ENCODE data around the gene C1orf232. TPM values are rescaled to one million over a fixed set of nuclear protein-coding genes. Genes with fewer than 3 reads are reported as not detected.

Gene C1orf232
- total and polyA plus RNA-seq, 12 donors: not detected

DNA sequence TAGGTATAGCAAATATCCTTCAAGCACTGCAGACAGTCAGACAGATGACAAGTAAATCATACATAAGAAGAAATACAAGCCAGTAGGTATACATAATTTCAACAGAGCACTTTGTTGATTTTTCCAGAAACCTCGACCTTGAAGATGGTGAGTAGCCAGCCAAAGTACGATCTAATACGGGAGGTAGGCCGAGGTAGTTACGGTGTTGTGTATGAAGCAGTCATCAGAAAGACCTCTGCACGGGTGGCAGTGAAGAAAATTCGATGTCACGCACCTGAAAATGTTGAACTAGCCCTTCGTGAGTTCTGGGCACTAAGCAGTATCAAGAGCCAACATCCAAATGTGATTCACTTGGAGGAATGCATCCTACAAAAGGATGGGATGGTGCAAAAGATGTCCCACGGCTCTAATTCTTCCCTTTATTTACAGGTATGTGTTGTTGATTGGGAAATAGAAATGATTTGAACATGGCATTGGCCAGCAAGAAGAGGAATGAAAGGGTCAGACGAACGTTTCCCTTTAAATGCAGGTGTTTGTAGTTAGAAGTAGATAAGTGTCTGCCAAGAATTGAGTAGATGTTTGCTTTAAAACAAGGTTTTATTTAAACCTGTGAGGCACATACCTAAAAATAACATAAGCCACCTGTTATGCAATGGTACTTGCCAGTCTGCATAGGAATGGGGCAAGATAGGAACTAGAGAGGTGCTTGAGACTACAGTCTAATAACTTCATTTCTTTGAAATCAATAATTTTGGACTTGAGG lies 54.4 kb downstream of the C1orf232 start:
- ATAC-seq (no peak), DNase-seq (no peak)
- intact Hi-C loops (cut with DNase I): loop anchor here in 3 of 10 donors (5.0 to 10.0 kb wide), 3 partner anchors 33 to 120 kb away; partner anchors contain the start of gene CEP85 (in 1 of the 3)
- H3K36me3 ChIP-seq: peaks cover 0 to 53% (median 11%) of the 10 kb centered on the region in 9 donors
- no peaks in the 10 kb centered on the region for H3K9me3 ChIP-seq
- WGBS, 2 donors: 70 to 72% methylated on average over 12 of the region's 12 CpGs
- peaks cover 6 to 45% (median 36%) of the 10 kb centered on the region in 9 donors for H3K4me1 ChIP-seq
- peak overlapping the region in 6 of 10 donors; percentile 0 to 98 (median 40) for H3K27ac ChIP-seq
- no peak overlapping the region for H3K4me3 ChIP-seq
- no peaks in the 10 kb centered on the region for H3K27me3 ChIP-seq
- TF ChIP-seq, protein P1, sequence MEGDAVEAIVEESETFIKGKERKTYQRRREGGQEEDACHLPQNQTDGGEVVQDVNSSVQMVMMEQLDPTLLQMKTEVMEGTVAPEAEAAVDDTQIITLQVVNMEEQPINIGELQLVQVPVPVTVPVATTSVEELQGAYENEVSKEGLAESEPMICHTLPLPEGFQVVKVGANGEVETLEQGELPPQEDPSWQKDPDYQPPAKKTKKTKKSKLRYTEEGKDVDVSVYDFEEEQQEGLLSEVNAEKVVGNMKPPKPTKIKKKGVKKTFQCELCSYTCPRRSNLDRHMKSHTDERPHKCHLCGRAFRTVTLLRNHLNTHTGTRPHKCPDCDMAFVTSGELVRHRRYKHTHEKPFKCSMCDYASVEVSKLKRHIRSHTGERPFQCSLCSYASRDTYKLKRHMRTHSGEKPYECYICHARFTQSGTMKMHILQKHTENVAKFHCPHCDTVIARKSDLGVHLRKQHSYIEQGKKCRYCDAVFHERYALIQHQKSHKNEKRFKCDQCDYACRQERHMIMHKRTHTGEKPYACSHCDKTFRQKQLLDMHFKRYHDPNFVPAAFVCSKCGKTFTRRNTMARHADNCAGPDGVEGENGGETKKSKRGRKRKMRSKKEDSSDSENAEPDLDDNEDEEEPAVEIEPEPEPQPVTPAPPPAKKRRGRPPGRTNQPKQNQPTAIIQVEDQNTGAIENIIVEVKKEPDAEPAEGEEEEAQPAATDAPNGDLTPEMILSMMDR (IDR thresholded peaks at IDR 0.05): no peak

Other genes with a start within 250 kb of the C1orf232 start
- 10 to 100 TPM in 6 of 10 donors, 1 to 10 TPM in 4; 7.5 to 19.3 (median 12.4) TPM for gene PAFAH2, start 170.9 kb downstream of the C1orf232 start, total RNA-seq
- gene PAFAH2, start 170.9 kb downstream of the C1orf232 start, polyA plus RNA-seq: 1 to 10 TPM; 3.4 to 7.1 TPM
- 10 to 100 TPM in 5 of 10 donors, 1 to 10 TPM in 5; 1.1 to 17.0 (median 9.1) TPM for gene EXTL1, start 147.2 kb downstream of the C1orf232 start, total RNA-seq
- gene EXTL1, start 147.2 kb downstream of the C1orf232 start, polyA plus RNA-seq: 1 to 10 TPM in 1 of 2 donors, under 1 TPM in 1; 0.91 to 5.3 TPM
- 10 to 100 TPM in 3 of 10 donors, 1 to 10 TPM in 7; 2.6 to 14.4 (median 8.9) TPM for gene SLC30A2, start 122.8 kb downstream of the C1orf232 start, total RNA-seq
- gene SLC30A2, start 122.8 kb downstream of the C1orf232 start, polyA plus RNA-seq: 1 to 10 TPM in 1 of 2 donors, under 1 TPM in 1; 0.97 to 3.6 TPM
- 100 to 1,000 TPM; 191 to 415 (median 222) TPM for gene TRIM63, start 101.3 kb downstream of the C1orf232 start, total RNA-seq
- 100 to 1,000 TPM; 194 to 305 TPM for gene TRIM63, start 101.3 kb downstream of the C1orf232 start, polyA plus RNA-seq
- 1 to 10 TPM; 3.8 to 8.3 (median 5.7) TPM for gene PDIK1L, start 57.1 kb downstream of the C1orf232 start, total RNA-seq
- gene PDIK1L, start 57.1 kb downstream of the C1orf232 start, polyA plus RNA-seq: 1 to 10 TPM; 1.6 to 2.3 TPM
- gene FAM110D, start 9.9 kb downstream of the C1orf232 start, total RNA-seq: 1 to 10 TPM; 2.1 to 4.7 (median 3.1) TPM
- 1 to 10 TPM; 3.8 to 6.1 TPM for gene FAM110D, start 9.9 kb downstream of the C1orf232 start, polyA plus RNA-seq
- 10 to 100 TPM; 10.7 to 26.0 (median 18.3) TPM for gene ZNF593, start 945 bp upstream of the C1orf232 start, total RNA-seq
- gene ZNF593, start 945 bp upstream of the C1orf232 start, polyA plus RNA-seq: 100 to 1,000 TPM in 1 of 2 donors, 10 to 100 TPM in 1; 45.6 to 159 TPM
- not detected for gene ZNF593OS, start 2.9 kb upstream of the C1orf232 start, total RNA-seq
- gene ZNF593OS, start 2.9 kb upstream of the C1orf232 start, polyA plus RNA-seq: under 1 TPM in 1 of 2 donors, not detected in 1; 0.46 TPM
- gene CNKSR1, start 8.5 kb upstream of the C1orf232 start, total RNA-seq: 1 to 10 TPM in 9 of 10 donors, under 1 TPM in 1; 0.93 to 6.3 (median 2.1) TPM
- gene CNKSR1, start 8.5 kb upstream of the C1orf232 start, polyA plus RNA-seq: 1 to 10 TPM in 1 of 2 donors, under 1 TPM in 1; 0.84 to 5.7 TPM
- gene CATSPER4, start 21.6 kb upstream of the C1orf232 start, total RNA-seq: not detected
- gene CATSPER4, start 21.6 kb upstream of the C1orf232 start, polyA plus RNA-seq: not detected
- 10 to 100 TPM; 29.9 to 74.5 (median 53.8) TPM for gene CEP85, start 65.2 kb upstream of the C1orf232 start, total RNA-seq
- 10 to 100 TPM in 1 of 2 donors, 1 to 10 TPM in 1; 7.0 to 30.9 TPM for gene CEP85, start 65.2 kb upstream of the C1orf232 start, polyA plus RNA-seq
- gene SH3BGRL3, start 111.1 kb upstream of the C1orf232 start, total RNA-seq: 100 to 1,000 TPM in 1 of 10 donors, 10 to 100 TPM in 9; 18.4 to 116 (median 25.2) TPM
- 100 to 1,000 TPM in 1 of 2 donors, 10 to 100 TPM in 1; 96.3 to 153 TPM for gene SH3BGRL3, start 111.1 kb upstream of the C1orf232 start, polyA plus RNA-seq
- gene UBXN11, start 137.7 kb upstream of the C1orf232 start, total RNA-seq: 10 to 100 TPM in 2 of 10 donors, 1 to 10 TPM in 8; 5.4 to 14.1 (median 7.1) TPM
- 10 to 100 TPM; 12.3 to 20.2 TPM for gene UBXN11, start 137.7 kb upstream of the C1orf232 start, polyA plus RNA-seq
- 10 to 100 TPM in 2 of 10 donors, 1 to 10 TPM in 8; 1.9 to 62.6 (median 5.1) TPM for gene CD52, start 149.0 kb upstream of the C1orf232 start, total RNA-seq
- 10 to 100 TPM in 1 of 2 donors, 1 to 10 TPM in 1; 9.3 to 25.2 TPM for gene CD52, start 149.0 kb upstream of the C1orf232 start, polyA plus RNA-seq
- gene CRYBG2, start 185.2 kb upstream of the C1orf232 start, total RNA-seq: under 1 TPM in 1 of 10 donors, not detected in 9; 0.64 TPM
- gene CRYBG2, start 185.2 kb upstream of the C1orf232 start, polyA plus RNA-seq: under 1 TPM in 1 of 2 donors, not detected in 1; 0.03 TPM
- gene ZNF683, start 203.8 kb upstream of the C1orf232 start, total RNA-seq: 1 to 10 TPM in 1 of 10 donors, under 1 TPM in 1, not detected in 8; 0.15 to 1.3 TPM
- gene ZNF683, start 203.8 kb upstream of the C1orf232 start, polyA plus RNA-seq: under 1 TPM in 1 of 2 donors, not detected in 1; 0.04 TPM
- under 1 TPM in 1 of 10 donors, not detected in 9; 0.15 TPM for gene LIN28A, start 241.9 kb upstream of the C1orf232 start, total RNA-seq
- not detected for gene LIN28A, start 241.9 kb upstream of the C1orf232 start, polyA plus RNA-seq

Measured in heart right ventricle (tissue), 16 donors.